Left kidney (tissue), 8 donors: ENCODE measurements around the gene SLFN12L. TPM values are rescaled to one million over a fixed set of nuclear protein-coding genes. Genes with fewer than 3 reads are reported as not detected.
"Not testable (repeated sequence)": the region's sequence is repeated elsewhere in the genome, so short reads cannot be mapped to it uniquely, and the experiment has no call there.

Source experiments
- DNase-seq: peaks from one replicate; pipeline ENCODE4 v3.0.0-alpha.2; 2013
- long read RNA-seq, 8 donors: transcript quantifications; one replicate each; lab custom pipeline, GENCODE V29; 2026
- polyA plus RNA-seq: library from polyadenylated mRNA; unstranded; fragments of 120-200 nt; gene quantifications from one replicate; pipeline ENCODE4 v1.2.1, GENCODE V29; 2013; ENCODE audit not compliant: insufficient read length

Gene SLFN12L
- 0.18 TPM for polyA plus RNA-seq
- long read RNA-seq, donor 1 = 0 reads
- long read RNA-seq, donor 2 = 0 reads
- long read RNA-seq, donor 3 = 0 reads
- long read RNA-seq, donor 4 = 0 reads
- long read RNA-seq, donor 5 = 0 reads
- long read RNA-seq, donor 6 = 0 reads
- long read RNA-seq, donor 7 = 0 reads
- long read RNA-seq, donor 8 = 0 reads

GRCh38 chr17:35537601-35538141 is at the start of gene SLFN12L:
Gene SLFN12L (minus strand): TSS chr17:35537678. CDS start chr17:35522364, 15,314 bp downstream.
- no peak for DNase-seq

GRCh38 chr17:35586569-35587073 is 49.1 kb upstream of the SLFN12L start:
- no peak for DNase-seq

- no peak for DNase-seq
These were observed 46.6 kb upstream of the SLFN12L start for GRCh38 chr17:35584061-35584460.

- no peak for DNase-seq
These were observed 41.5 kb upstream of the SLFN12L start for GRCh38 chr17:35578929-35579432.

GRCh38 chr17:35578197-35578928 is 40.9 kb upstream of the SLFN12L start, which contains the start of gene PEX12:
Gene PEX12 (minus strand): TSS chr17:35578571. CDS start chr17:35578021, 550 bp downstream.
- peak; percentile 95 for DNase-seq

GRCh38 chr17:35577830-35578196 is 40.3 kb upstream of the SLFN12L start:
- DNase-seq = no peak

- DNase-seq = no peak
These were observed 38.3 kb upstream of the SLFN12L start for GRCh38 chr17:35575759-35576158.

GRCh38 chr17:35569405-35569804 is 31.9 kb upstream of the SLFN12L start:
- no peak for DNase-seq

- no peak for DNase-seq
These were observed 31.1 kb upstream of the SLFN12L start for GRCh38 chr17:35568561-35568960.

GRCh38 chr17:35566968-35567367 is 29.5 kb upstream of the SLFN12L start:
- no peak for DNase-seq

- not testable (repeated sequence) for DNase-seq
These were observed 25.7 kb upstream of the SLFN12L start for GRCh38 chr17:35563181-35563580.

GRCh38 chr17:35560703-35561102 is 23.2 kb upstream of the SLFN12L start, which contains the start of gene SLFN14:
Gene SLFN14 (minus strand): TSS chr17:35560819. CDS start chr17:35558062, 2,757 bp downstream.
- no peak for DNase-seq

GRCh38 chr17:35559495-35560210 is 22.2 kb upstream of the SLFN12L start:
- no peak for DNase-seq

- no peak for DNase-seq
These were observed 19.9 kb upstream of the SLFN12L start for GRCh38 chr17:35557353-35557752.

- no peak for DNase-seq
These were observed 18.2 kb upstream of the SLFN12L start for GRCh38 chr17:35555691-35556090.

GRCh38 chr17:35554668-35555067 is 17.2 kb upstream of the SLFN12L start:
- no peak for DNase-seq

- no peak for DNase-seq
These were observed 15.8 kb upstream of the SLFN12L start for GRCh38 chr17:35553310-35553709.

- no peak for DNase-seq
These were observed 11.5 kb upstream of the SLFN12L start for GRCh38 chr17:35548978-35549377.

GRCh38 chr17:35548208-35548810 is 10.8 kb upstream of the SLFN12L start:
- no peak for DNase-seq

- DNase-seq = no peak
These were observed 9.0 kb upstream of the SLFN12L start for GRCh38 chr17:35546487-35546886.

- DNase-seq = no peak
These were observed 7.7 kb upstream of the SLFN12L start for GRCh38 chr17:35545150-35545549.

- DNase-seq = no peak
These were observed 6.4 kb upstream of the SLFN12L start for GRCh38 chr17:35543856-35544255.
